Stimulated activated CD4-positive, alpha-beta T cell treated with anti-CD3 and anti-CD28 coated beads, Interleukin-1b, Interleukin-23, amount 100 ng/mL, for 4 hours (primary cell): Measurements from ENCODE around the gene CTRB1.
"Not testable (repeated sequence)": the region's sequence is repeated elsewhere in the genome, so short reads cannot be mapped to it uniquely, and the experiment has no call there.

Experiments used
- DNase-seq, 2 donors: peaks; one replicate each; pipeline ENCODE4 v3.0.0-alpha.2; 2020; ENCODE audit warnings: low read depth in 2 of 2

The CTRB1 gene

DNA sequence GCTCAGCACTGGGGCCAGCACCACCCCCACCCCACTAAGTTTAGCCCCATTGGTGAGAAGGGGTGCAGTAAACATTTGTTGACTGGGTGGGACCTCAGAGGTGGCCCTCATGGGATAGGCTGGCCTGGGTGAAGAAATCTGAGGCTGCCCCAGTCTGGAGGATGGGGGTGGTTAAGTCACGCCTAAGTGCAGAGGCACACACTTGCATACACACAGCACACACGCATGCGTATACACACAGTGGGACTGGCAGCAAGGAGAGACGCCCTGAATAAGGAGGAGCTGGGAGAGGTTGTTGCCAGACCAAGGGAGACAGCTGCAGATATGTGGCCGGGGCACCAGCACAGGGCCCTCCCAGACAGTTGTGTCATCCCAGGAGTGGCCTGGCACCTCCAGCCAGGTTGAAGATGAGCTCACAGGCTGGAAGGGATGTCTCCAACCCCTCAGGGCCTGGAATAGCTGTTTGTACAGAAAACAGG, 35.6 kb downstream of the CTRB1 start:
- no peak for DNase-seq

DNA sequence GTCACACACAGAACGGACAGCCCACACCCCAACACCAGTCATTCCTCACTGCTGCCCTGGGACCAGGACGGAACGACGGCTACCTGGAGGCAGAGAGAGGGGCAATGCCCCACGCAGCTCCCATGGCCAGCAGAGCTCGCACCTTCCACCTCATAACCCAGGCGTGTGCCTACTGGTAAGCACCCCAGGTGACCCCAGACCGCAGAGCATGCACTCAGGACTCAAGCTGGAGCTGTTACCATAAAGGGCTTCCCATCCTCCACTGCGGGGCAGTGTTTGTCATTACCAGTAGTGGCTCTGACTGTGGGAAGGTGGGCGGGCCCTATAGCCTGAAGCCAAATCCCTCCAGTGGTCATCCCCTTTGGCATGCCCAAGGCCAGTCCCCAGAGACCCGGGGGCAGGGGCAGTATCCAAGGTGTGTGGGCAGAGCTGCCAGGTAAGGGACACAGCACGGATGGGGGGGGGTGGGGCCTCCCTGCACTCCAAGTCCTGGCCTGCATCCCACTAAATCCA, 37.3 kb downstream of the CTRB1 start:
- DNase-seq = no peak

- DNase-seq = no peak
These were observed 38.0 kb downstream of the CTRB1 start for GRCh38 chr16:75256696-75257343.

GRCh38 chr16:75257886-75258806, 39.4 kb downstream of the CTRB1 start:
- no peak for DNase-seq

GRCh38 chr16:75258807-75259141, 40.0 kb downstream of the CTRB1 start:
- no peak for DNase-seq

DNA sequence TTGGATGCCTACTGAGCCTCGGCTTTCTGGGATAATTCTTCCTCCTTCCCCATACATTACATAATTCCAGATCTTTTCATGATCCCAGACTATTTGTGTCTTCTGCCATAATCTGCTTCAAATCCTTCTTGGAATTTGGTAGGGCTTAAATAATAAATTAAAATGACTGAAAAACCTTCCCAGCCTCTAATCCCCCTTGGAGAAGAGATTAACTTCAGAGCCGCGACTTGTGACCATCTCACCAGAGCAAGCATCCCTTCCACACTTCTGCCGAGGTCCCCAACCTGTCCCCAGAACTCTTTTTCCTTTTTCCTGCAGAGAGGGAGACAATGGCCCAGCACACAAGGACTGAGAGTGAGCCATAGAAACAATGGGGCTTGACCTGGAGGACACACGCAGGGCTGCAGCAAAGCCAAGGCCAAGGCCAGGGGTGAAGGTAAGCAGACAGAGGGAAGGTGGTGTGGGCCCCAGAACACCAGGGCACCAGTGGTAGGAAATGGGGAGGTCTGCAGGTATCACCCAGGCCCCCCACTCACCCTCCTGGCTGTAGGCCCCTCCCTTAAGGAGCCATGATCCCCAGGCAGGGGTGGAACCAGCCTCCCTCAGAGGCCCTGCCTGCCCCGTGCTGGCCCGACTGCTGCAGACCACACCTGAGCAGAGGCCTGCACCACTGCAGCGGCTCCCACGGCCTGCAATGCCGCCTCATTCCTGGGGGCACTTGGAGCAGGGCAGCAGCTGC, 42.2 kb downstream of the CTRB1 start:
- DNase-seq = no peak

- DNase-seq = no peak
These were observed 42.8 kb downstream of the CTRB1 start for GRCh38 chr16:75261590-75262078.

DNA sequence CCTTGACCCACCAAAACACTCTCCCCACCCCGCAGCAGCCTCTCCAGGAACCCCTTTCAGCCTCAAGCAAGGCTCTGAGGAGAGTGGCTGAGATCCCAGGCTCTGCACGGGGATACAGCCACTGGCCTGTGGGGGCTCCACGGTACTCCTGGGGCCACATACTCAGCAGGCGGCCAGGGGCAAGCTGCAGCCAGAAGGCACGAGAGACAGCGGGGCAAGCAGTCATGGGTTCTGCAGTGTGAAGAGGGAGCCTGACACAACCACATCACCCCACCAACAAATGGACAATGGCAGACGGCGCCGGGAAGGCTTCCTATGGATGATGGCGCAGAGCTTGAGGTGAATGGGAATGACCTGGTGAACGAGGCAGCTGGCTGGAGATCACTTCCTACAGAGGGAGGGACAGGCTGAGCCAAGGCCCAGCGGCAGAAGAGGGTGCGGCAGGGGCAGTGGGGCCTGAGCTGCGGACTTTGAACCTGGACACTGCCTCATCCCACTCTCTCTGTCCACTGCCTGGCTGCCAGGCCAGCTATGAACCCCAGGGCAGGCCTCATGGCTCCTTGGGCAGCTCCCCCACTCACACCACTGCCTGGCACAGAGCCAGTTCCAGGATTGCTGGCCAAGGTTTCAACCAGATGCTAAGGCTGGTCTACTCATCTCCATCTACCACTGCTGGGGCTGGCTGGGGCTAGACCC, 43.5 kb downstream of the CTRB1 start:
- no peak for DNase-seq

- DNase-seq = no peak
These were observed 44.0 kb downstream of the CTRB1 start for GRCh38 chr16:75262800-75263127.

- DNase-seq = no peak
These were observed 44.6 kb downstream of the CTRB1 start for GRCh38 chr16:75263291-75263962.

GRCh38 chr16:75263963-75264445, 45.2 kb downstream of the CTRB1 start:
- no peak for DNase-seq

DNA sequence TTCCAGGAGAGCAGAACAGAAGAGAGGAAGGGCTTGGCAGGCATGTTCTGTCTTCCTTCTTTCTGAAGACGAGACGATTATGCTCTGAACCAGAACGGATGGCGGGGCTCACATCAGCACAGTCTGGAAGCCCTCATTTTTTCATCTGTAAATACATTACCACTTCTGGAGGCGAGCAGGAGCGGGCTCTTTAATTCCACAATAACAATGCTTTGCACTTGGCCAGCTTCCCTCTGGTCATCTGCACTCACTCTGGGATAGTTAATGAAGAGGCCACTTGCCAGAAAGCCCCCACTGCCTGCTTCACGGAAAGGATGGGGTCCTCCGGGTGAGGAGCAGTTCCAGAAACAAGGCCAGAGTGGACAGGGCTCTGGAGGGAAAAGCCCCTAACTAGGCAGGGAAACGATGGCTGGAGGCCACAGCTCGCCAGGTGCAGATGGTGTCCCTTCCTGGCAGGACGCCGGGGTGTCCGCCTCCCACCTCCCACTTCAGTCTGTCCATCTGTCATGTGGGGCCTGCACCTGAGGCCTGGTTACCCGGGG, 45.7 kb downstream of the CTRB1 start:
- DNase-seq = no peak

- no peak for DNase-seq
These were observed 46.5 kb downstream of the CTRB1 start for GRCh38 chr16:75264999-75265910.

- DNase-seq = no peak
These were observed 47.3 kb downstream of the CTRB1 start for GRCh38 chr16:75265911-75266701.

DNA sequence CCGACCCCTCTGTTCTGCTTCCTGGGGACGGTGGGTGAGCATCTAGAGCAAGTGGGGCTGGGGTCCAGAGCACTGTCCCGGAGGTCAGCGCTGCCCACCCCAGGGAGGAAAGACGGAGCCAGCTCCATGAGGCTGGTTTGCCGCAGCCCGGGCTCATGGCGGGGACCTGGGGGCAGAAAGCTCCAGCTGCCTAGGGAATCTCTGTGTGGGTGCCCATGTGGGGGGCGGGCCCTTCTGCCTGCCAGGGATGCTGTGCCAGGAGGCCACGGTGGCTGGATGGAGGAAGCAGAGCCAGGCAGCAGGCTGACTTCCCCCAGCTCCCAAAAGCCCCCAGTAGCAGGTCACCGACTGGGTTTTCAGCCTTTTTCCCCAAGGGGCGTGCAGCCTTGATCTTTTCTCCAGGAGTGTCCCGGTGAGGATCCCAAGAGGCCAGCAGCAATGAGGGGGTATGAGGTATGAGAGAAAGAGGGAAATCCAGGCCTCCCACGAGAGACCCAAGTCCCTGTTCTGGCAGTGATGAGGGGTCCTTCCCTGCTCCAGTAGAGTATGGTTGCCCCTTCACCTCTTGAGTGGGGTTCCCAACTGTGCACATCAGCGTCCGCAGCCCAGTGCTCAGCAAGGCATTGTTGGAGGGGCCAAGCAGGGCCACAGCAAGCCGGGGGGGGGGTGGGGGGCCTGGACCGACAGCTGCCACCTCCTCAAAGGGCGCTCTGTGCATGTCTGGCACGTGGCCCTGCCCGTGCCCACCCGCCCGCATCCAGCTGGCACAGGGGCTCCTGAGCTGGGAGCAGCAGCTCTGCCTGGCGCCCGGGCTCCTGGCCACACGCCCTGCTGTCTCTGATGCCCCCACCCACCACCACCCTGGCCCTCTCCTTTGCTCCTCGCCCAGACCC, 48.2 kb downstream of the CTRB1 start:
- no peak for DNase-seq

DNA sequence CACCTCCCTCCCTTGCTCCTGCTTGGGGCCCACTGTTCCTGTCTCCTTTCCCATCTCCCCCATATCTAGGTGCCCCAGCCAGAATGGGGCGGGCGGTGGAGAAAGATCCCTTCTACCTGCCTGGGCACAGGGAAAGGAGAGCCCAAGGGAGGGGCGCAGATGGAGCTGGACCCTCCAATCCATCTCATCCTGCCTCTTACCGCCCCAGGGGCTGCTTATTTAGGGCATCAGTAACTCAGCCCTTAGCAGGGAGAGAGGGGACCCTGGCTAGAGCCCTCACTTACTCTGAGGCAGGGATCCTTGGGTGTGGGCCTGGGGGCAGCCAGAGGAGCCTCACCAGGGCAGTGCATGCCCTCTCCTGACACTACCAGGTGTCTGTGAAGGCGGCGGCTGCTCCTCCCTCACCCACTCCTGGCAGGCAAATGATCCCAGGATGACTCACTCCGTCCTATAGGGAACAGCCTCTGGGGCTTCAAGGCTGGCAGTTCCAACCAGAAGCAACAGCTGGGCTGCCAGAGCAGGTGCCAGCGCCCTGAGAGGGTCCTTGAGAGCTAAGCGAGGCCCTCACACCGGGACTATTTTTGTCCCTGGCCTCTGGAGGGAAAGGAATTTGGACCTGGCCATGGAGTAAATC, 49.0 kb downstream of the CTRB1 start:
- no peak for DNase-seq

DNA sequence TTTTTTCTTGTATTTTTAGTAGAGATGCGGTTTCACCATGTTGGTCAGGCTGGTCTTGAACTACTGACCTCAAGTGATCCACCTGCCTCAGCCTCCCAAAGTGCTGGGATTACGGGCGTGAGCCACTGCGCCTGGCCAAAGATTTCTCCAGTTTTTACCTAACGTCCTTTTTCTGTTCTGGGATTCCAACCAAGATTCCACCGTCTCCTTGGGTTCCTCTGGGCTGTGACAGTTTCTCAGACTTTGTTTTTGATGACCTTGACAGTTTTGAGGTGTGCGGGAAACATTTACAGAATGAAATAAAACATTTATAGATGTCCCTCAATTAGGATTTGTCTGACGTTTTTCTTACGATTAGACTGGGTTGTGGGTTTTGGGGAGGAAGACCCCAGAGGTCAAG, 50.6 kb downstream of the CTRB1 start:
- not testable (repeated sequence) for DNase-seq
